IMR-90 (cell line): ENCODE results near the gene SMYD5. TPM values are rescaled to one million over a fixed set of nuclear protein-coding genes. Genes with fewer than 3 reads are reported as not detected.

Experiments
- ATAC-seq: fragments of 200-7000 bp; cut with Tn5 transposase; 2 replicates; pipeline ENCODE4 v1.9.1; 2020; ENCODE audit warnings: low read depth, mild to moderate bottlenecking, moderate library complexity
- BruUV-seq: library from RNA; stranded (reverse); fragments of 400-500 nt; replicated peaks from 2 replicates; lab custom pipeline; 2021; lab: Mats Ljungman, UMichigan
- CTCF ChIA-PET: fragments of 300-600 bp; formaldehyde crosslinking; extraction: SDS; loops from one replicate; lab custom pipeline; 2021; ENCODE audit warnings: antibody characterized with exemption; lab: Yijun Ruan, JAX
- POLR2A ChIA-PET: fragments of 300-600 bp; sonication (Branson Sonifier 250); formaldehyde crosslinking; loops from one replicate; lab custom pipeline; 2022; ENCODE audit warnings: antibody characterized with exemption; ENCODE audit not compliant: unreplicated experiment; lab: Charles Lee
- DNase-seq: peaks from one replicate; pipeline ENCODE4 v3.0.0; 2013
- H2AFZ ChIP-seq: replicated peaks from 2 replicates; pipeline ENCODE3; 2013; ENCODE audit warnings: low read length, mild to moderate bottlenecking; ENCODE audit not compliant: poor library complexity
- H2AK5ac ChIP-seq: 2 replicates; pipeline ENCODE4 v1.6.1; 2013; ENCODE audit warnings: low read depth, low read length, inconsistent platforms
- H2AK9ac ChIP-seq: replicated peaks from 2 replicates; pipeline ENCODE3; 2013; ENCODE audit warnings: mild to moderate bottlenecking, low read depth, low read length, moderate library complexity; ENCODE audit not compliant: poor library complexity
- H2BK120ac ChIP-seq: 2 replicates; pipeline ENCODE4 v1.6.1; 2013; ENCODE audit warnings: low read depth, low read length, inconsistent platforms
- H2BK15ac ChIP-seq: 3 replicates; pipeline ENCODE4 v1.6.1; 2013; ENCODE audit warnings: low read depth, low read length, inconsistent platforms
- H2BK20ac ChIP-seq: 2 replicates; pipeline ENCODE4 v1.6.1; 2013; ENCODE audit warnings: low read depth, mild to moderate bottlenecking, inconsistent platforms, low read length, moderate library complexity
- H2BK5ac ChIP-seq: 2 replicates; pipeline ENCODE4 v1.6.1; 2013; ENCODE audit warnings: mild to moderate bottlenecking, low read depth, low read length, inconsistent platforms; ENCODE audit not compliant: poor library complexity, severe bottlenecking
- H3K14ac ChIP-seq: replicated peaks from 2 replicates; pipeline ENCODE4 v1.6.1; 2013; ENCODE audit warnings: low read depth, low read length, inconsistent platforms
- H3K18ac ChIP-seq: 2 replicates; pipeline ENCODE4 v1.6.1; 2013; ENCODE audit warnings: low read depth, low read length, control low read depth
- H3K23ac ChIP-seq: 2 replicates; pipeline ENCODE4 v1.6.1; 2013; ENCODE audit warnings: low read depth, low read length, inconsistent platforms
- H3K27ac ChIP-seq: 2 replicates; pipeline ENCODE4 v1.5.1; 2013; ENCODE audit warnings: mild to moderate bottlenecking, control low read depth, low read length; ENCODE audit not compliant: insufficient read depth
- H3K27me3 ChIP-seq: 2 replicates; pipeline ENCODE4 v1.6.1; 2013; ENCODE audit warnings: low read length; ENCODE audit not compliant: control insufficient read depth, insufficient read depth
- H3K36me3 ChIP-seq: 2 replicates; pipeline ENCODE4 v1.6.1; 2013; ENCODE audit warnings: low read length, mixed read lengths; ENCODE audit not compliant: control insufficient read depth, insufficient read depth
- H3K4ac ChIP-seq: 2 replicates; pipeline ENCODE4 v1.6.1; 2013; ENCODE audit warnings: low read depth, low read length, inconsistent platforms
- H3K4me1 ChIP-seq: 2 replicates; pipeline ENCODE4 v1.6.1; 2013; ENCODE audit warnings: low read length, mixed read lengths; ENCODE audit not compliant: control insufficient read depth, insufficient read depth
- H3K4me2 ChIP-seq: 2 replicates; pipeline ENCODE4 v1.6.1; 2013; ENCODE audit warnings: low read depth, mild to moderate bottlenecking, control low read depth, low read length, moderate library complexity
- H3K4me3 ChIP-seq: 2 replicates; pipeline ENCODE4 v1.5.1; 2013; ENCODE audit warnings: low read depth, mild to moderate bottlenecking, control low read depth, low read length, moderate library complexity; ENCODE audit not compliant: insufficient read depth
- H3K56ac ChIP-seq: 2 replicates; pipeline ENCODE4 v1.6.1; 2013; ENCODE audit warnings: low read length, inconsistent platforms; ENCODE audit not compliant: insufficient read depth; ENCODE audit errors: extremely low read depth
- H3K79me1 ChIP-seq, 2 experiments: 2 replicates each; pipeline ENCODE4 v1.6.1; 2013; ENCODE audit warnings: low read length in 2 of 2, inconsistent platforms in 1 of 2, low read depth in 1 of 2
- H3K9ac ChIP-seq: 2 replicates; pipeline ENCODE4 v1.6.1; 2013; ENCODE audit warnings: low read depth, low read length, control low read depth
- H3K9me1 ChIP-seq: 2 replicates; pipeline ENCODE4 v1.6.1; 2013; ENCODE audit warnings: low read length, inconsistent platforms; ENCODE audit not compliant: insufficient read depth
- H3K9me3 ChIP-seq: 2 replicates; pipeline ENCODE4 v1.6.1; 2013; ENCODE audit warnings: low read length; ENCODE audit not compliant: control insufficient read depth, insufficient read depth
- H4K20me1 ChIP-seq: 2 replicates; pipeline ENCODE4 v1.6.1; 2013; ENCODE audit warnings: low read length, inconsistent platforms; ENCODE audit not compliant: insufficient read depth
- H4K5ac ChIP-seq: 2 replicates; pipeline ENCODE4 v1.6.1; 2013; ENCODE audit warnings: mild to moderate bottlenecking, low read depth, low read length, control low read depth
- H4K8ac ChIP-seq, 2 experiments: 2 replicates each; pipeline ENCODE4 v1.6.1; 2013; ENCODE audit warnings: low read depth in 2 of 2, low read length in 2 of 2, control low read depth in 1 of 2, inconsistent platforms in 1 of 2
- H4K91ac ChIP-seq: 2 replicates; pipeline ENCODE4 v1.6.1; 2013; ENCODE audit warnings: low read depth, low read length, inconsistent platforms; ENCODE audit not compliant: insufficient read depth
- CEBPB ChIP-seq: IDR thresholded peaks from 2 replicates; pipeline ENCODE4 v1.6.1; 2012; ENCODE audit warnings: low read depth, low read length, improper control_type of control experiment
- CTCF ChIP-seq: conservative IDR thresholded peaks from 2 replicates; pipeline ENCODE4 v1.5.1; 2012; ENCODE audit warnings: mild to moderate bottlenecking, low read depth, low read length, improper control_type of control experiment
- MAFK ChIP-seq: IDR thresholded peaks from 2 replicates; pipeline ENCODE4 v1.6.1; 2012; ENCODE audit warnings: low read depth, low read length, improper control_type of control experiment
- POLR2A ChIP-seq: IDR thresholded peaks from 2 replicates; pipeline ENCODE4 v1.6.1; 2012; ENCODE audit warnings: mild to moderate bottlenecking, low read depth, low read length
- RAD21 ChIP-seq: IDR thresholded peaks from 2 replicates; pipeline ENCODE4 v1.6.1; 2012; ENCODE audit warnings: low read length, improper control_type of control experiment
- RFX5 ChIP-seq: IDR thresholded peaks from 2 replicates; pipeline ENCODE4 v1.8.0; 2012; ENCODE audit warnings: low read depth, mild to moderate bottlenecking, low read length, moderate library complexity
- SMC3 ChIP-seq: fragments of 150-350 bp; IDR thresholded peaks from 2 replicates; pipeline ENCODE4 v1.6.1; 2016; ENCODE audit warnings: low read depth, mild to moderate bottlenecking, antibody characterized with exemption, low read length, moderate library complexity
- USF2 ChIP-seq: fragments of 150-350 bp; IDR thresholded peaks from 2 replicates; pipeline ENCODE4 v1.6.1; 2017; ENCODE audit warnings: mild to moderate bottlenecking, antibody characterized with exemption, low read length, low read depth
- WGBS, 2 experiments: methylation state at CpG; one replicate each; pipeline versions ENCODE4 v1.1.5 to v1.1.7; 2013; ENCODE audit warnings: missing lambda C conversion rate in 2 of 2; ENCODE audit not compliant: insufficient read length in 1 of 2; ENCODE audit errors: extremely low coverage in 2 of 2; 5-methylcytosine and 5-hydroxymethylcytosine counted together
- dilution Hi-C: fragments of 300-500 bp; cut with HindIII; formaldehyde crosslinking; loops from one replicate; pipeline ENCODE4 v1.14.3; 2018; ENCODE audit warnings: low sequenced_read_pairs; ENCODE audit not compliant: unreplicated experiment
- in situ Hi-C: fragments of 300-500 bp; cut with MboI; formaldehyde crosslinking; loops from 3 replicates; pipeline ENCODE4 v1.14.3; 2019; ENCODE audit warnings: low sequenced_read_pairs, inconsistent platforms, mixed read lengths
- intact Hi-C: fragments of 100-400 bp; cut with micrococcal nuclease; formaldehyde crosslinking; loops from 2 replicates; pipeline ENCODE4 v1.10.0; 2022
- polyA plus RNA-seq, 3 experiments: library from polyadenylated mRNA; depleted of rRNA; stranded (reverse); fragments of >200 nt; gene quantifications; 2 replicates each; pipeline ENCODE4 v1.2.3, GENCODE V29; 2012; ENCODE audit warnings: low replicate concordance in 1 of 3
- total RNA-seq: library from RNA; depleted of rRNA; stranded (reverse); fragments of >200 nt; gene quantifications from 2 replicates; pipeline ENCODE4 v1.2.3, GENCODE V29; 2012

Gene SMYD5
- total and polyA plus RNA-seq, 2 of the 4 experiments (the other 2 are of a cell fraction), result 17.8 to 19.7 TPM

GRCh38 chr2:73256618-73256922 is 42.5 kb downstream of the SMYD5 start:
- CTCF ChIA-PET, result no interaction called here
- no peak overlapping the region for H3K4ac ChIP-seq
- dilution Hi-C loops, result no loop called here

More at GRCh38 chr2:73256618-73256922, 42.5 kb downstream of the SMYD5 start:
- DNase-seq, result no peak
- intact Hi-C loops, result no loop called here
- Histone ChIP-seq H3K18ac (no peak overlapping the region), H4K5ac (no peak overlapping the region), H3K9me1 (peaks cover 7% of the 10 kb centered on the region; the same call in 1 of the 2 replicates), H4K8ac (no peak overlapping the region), H2BK15ac (no peak overlapping the region), H2AK9ac (no peak overlapping the region), H3K36me3 (peaks cover 33% of the 10 kb centered on the region), H2BK5ac (no peak overlapping the region), H3K4me3 (no peak overlapping the region), H3K4me2 (no peak overlapping the region), H3K14ac (no peak overlapping the region), H4K91ac (no peak overlapping the region), H3K4me1 (no peaks in the 10 kb centered on the region), H2AFZ (no peak overlapping the region), H3K23ac (no peak overlapping the region), H4K20me1 (peaks cover 8% of the 10 kb centered on the region), H3K56ac (no peak overlapping the region), H3K9ac (no peak overlapping the region), H3K79me1 (no peaks in the 10 kb centered on the region; a peak in 1 of 4 replicates), H3K27me3 (no peaks in the 10 kb centered on the region), H3K9me3 (no peaks in the 10 kb centered on the region), H2BK120ac (no peak overlapping the region), H2BK20ac (no peak overlapping the region), H2AK5ac (no peak overlapping the region), H3K27ac (no peak overlapping the region)
- ATAC-seq, result no peak
- WGBS, 2 experiments, result no CpG with 5 or more reads among the region's 1 CpG
- in situ Hi-C loops, result no loop called here
- BruUV-seq, result no TSS peak
- POLR2A ChIA-PET, result no interaction called here
- TF ChIP-seq RAD21 (no peak), POLR2A (no peak), CEBPB (no peak), SMC3 (no peak), RFX5 (no peak), MAFK (no peak), CTCF (no peak), USF2 (no peak)
